WI38 (cell line): ENCODE data around the gene OR12D1.
"Not testable (repeated sequence)": the region's sequence is repeated elsewhere in the genome, so short reads cannot be mapped to it uniquely, and the experiment has no call there.

ENCODE experiments used
- H3K4me3 ChIP-seq: 2 replicates; pipeline ENCODE4 v1.5.1; 2011; ENCODE audit warnings: low read depth, mild to moderate bottlenecking, control low read depth, low read length
- CTCF ChIP-seq: IDR thresholded peaks from 2 replicates; pipeline ENCODE4 v1.5.1; 2012; ENCODE audit warnings: low read depth, mild to moderate bottlenecking, control low read depth, low read length

Gene OR12D1

DNA sequence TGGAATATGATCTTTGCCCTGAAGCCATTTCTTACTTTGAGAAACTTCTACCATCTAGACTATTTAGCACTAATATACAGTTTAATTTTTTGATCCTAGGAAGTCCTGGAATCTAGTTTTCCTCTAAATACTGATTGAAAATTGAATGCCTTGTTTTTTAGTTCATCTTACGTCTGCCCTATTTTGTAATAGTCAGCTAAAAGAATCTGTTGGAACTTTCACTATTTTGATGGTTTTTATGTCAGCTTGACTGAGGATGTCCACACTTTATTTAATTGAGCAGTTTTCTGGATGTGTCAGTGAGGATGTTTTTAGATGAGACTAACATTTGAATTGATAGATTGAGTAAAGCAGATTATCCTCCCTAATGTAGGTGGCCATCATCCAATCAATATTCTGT, 10.9 kb upstream of the OR12D1 start:
- no peak for TF ChIP-seq CTCF
- no peak overlapping the region for H3K4me3 ChIP-seq

DNA sequence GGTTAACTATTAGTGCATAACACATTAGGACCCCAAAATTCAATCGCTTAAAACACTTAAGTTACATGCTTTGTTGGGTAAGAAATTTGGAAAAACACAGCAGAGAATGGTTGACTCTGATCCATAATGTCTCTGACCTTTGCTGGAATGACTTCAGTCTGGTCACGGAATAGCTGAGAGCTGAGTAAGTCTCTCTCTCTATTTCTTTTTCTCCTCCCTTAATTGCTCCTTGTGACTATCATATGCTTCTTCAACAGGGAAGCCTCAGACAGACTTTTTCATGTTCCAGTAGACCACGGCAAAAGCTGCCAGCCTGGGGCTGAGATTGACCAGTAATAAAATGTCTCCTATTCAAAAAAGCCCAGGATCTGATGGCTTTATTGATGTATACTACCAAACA, 4.8 kb downstream of the OR12D1 start:
- no peak overlapping the region for H3K4me3 ChIP-seq
- TF ChIP-seq CTCF, result no peak

- H3K4me3 ChIP-seq, result no peak overlapping the region
- no peak for TF ChIP-seq CTCF
Measured at GRCh38 chr6:29424168-29424567, 9.4 kb downstream of the OR12D1 start.

DNA sequence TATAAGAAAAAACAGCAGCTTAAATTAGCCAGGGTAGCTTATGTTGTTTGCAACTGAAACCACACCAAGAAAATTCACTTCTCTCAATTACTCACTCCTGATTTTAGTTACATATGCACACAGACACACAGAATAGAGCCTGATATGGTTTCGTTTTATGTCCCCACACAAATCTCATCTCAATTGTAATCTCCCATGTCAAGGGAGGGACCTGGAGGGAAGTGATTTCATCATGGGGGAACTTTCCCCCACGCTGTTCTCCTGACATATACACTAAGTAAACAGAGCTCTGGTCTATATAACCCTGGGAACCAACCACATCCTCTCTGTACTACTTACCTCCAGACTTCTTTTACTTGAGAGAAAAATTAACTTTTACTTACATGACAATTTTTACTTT, 9.8 kb downstream of the OR12D1 start:
- H3K4me3 ChIP-seq, result no peak overlapping the region
- TF ChIP-seq CTCF, result no peak

DNA sequence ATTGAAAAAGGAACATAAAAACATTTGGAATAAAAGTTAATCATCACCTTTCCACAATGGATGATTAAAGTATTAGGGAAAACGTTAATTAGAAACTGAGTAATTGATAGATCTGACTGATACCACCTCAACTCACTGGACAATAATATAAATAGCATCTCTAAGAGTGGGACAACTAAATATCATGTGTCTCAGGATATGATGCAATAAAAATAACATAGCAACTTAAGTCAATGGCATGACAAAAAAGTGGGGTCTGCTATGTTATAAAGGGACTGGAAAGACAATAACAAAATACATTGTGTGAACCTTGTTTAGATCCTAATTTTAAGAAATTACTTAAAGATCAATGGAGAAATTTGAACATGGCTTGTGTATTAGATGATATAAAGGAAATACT, 10.3 kb downstream of the OR12D1 start:
- H3K4me3 ChIP-seq, result no peak overlapping the region
- TF ChIP-seq CTCF, result no peak

- no peak for TF ChIP-seq CTCF
- no peak overlapping the region for H3K4me3 ChIP-seq
Measured at GRCh38 chr6:29426654-29427053, 11.9 kb downstream of the OR12D1 start.

- H3K4me3 ChIP-seq, result not testable (repeated sequence)
Measured at GRCh38 chr6:29436730-29437129, 22.0 kb downstream of the OR12D1 start.

DNA sequence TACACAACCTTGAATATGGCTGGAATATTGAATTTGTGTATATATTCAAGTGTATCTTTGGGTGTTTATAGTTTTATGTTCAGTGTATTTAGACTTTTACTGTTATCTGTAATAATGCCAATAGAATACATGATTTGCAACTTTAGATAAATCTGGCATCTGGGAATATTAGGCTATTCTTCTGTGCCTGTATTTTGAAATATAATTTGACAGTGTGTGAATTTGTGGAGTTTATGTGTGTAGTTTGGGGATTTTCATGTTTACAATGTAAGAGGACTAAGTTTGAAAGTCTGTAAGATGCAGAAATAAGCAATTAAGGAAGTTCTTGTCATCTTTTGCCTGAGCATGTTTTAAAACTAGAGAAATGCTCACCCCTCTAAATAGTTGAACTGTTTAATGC, 24.3 kb downstream of the OR12D1 start, which contains the start of gene OR10C1:
OR10C1 (plus strand) TSS at position 301 of the 400 bp plus-strand sequence. CDS start 710 bp downstream, outside the sequence.
- H3K4me3 ChIP-seq, result no peak within 1 kb of the TSS
- no peak for TF ChIP-seq CTCF
